Activated CD8-positive, alpha-beta memory T cell treated with anti-CD3 and anti-CD28 coated beads, Interleukin-2, amount 50 U/mL, for 4 hours (primary cell): Measurements from ENCODE around the gene ZNF519.

ENCODE experiments used
- DNase-seq: peaks from one replicate; pipeline ENCODE4 v3.0.0-alpha.2; 2020

The ZNF519 gene

DNA sequence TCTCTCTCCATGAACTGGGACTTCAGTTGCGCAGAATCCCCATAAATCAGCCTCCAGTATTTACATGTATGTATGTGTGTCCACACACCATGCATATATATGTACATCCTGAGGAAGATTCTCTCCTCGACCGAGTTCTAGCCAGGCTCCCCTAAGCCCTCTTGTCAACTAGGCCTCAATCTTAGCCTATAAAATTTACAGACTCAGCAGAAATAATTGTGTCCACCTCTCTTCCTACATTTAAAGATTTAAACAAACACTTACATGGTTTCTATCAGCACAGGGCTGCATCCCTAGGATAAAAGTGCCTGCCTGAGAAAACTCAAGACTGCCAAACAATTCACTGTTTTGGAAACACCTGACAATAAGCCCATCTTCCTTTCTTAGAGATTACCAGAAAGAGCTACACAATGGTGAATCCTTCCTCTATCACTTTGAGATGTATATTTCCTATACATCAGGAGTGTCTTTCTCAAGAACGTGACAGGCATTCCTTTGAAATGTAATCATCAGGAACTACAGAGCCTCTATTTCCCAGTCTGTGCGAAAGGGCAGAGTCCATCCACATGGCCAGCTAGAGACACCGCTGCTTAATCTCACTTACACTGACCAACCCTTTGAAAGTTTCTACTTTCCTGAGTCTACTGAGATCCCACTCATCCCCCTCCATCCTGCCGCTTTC, 39.5 kb downstream of the ZNF519 start:
- DNase-seq = no peak

DNA sequence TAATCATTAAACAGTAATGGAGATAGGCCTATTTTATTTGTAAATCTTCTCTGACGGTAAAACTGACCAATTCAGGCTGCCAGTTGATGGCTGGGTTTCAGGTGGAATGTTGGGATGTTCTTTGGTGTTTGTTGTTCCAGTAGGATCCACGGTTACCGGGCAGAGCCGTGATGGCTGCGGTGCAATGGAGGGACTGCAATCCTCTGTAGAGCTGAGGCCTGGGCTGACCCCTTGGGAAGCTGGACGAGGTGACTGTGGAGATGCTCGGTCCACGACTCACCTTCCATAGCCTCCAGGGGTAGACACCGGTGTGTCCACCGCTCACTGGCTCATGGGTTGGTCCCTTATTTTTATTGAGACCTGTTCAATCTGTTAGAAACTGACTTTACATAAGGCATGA, 42.5 kb downstream of the ZNF519 start:
- no peak for DNase-seq

GRCh38 chr18:14089191-14089590, 43.0 kb downstream of the ZNF519 start:
- no peak for DNase-seq

GRCh38 chr18:14086458-14087231, 45.6 kb downstream of the ZNF519 start:
- DNase-seq = no peak

- DNase-seq = no peak
Measured at GRCh38 chr18:14085770-14086457, 46.3 kb downstream of the ZNF519 start.

DNA sequence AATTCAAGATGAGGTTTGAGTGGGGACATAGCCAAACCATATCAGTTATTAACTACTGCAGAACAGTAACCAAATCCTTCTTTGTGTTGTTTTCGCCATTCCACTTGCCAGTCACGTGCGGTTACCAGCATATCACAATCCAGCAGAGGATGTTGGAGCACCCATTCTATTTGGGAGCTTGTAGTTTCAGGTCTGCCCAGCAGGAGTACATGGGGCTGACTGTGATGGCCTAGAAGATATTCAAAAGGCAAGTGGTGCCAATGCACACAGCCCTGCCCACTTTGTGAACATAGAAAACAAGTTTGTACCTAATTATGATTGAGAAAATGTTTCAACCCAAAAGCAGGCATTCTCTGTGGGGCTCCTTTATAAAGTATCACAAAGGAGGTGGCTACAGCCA, 57.0 kb downstream of the ZNF519 start:
- no peak for DNase-seq

- DNase-seq = no peak
Measured at GRCh38 chr18:14074187-14074586, 58.0 kb downstream of the ZNF519 start.

DNA sequence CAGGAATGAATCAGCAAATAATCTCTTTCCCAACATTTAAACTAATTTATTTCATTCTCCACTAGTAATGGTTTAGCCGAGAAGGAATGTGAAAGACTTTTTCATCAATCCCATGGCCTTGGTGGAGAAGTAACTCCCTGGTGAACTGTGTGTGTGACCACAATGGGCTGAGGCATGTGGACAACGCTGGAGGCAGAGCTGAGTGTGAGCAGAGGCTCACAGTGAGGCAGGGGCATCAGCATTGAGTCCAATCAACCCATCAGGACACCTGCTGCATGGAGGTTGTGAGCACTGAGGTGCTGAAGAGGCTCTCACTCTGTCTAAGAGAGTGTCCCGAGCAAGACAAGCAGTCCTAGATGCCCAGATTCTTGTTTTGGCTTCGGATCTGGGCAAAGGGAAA, 78.6 kb downstream of the ZNF519 start:
- DNase-seq = no peak
